IPS-NIHi11 (cell line): ENCODE measurements around the gene EVX1.

Experiments
- DNase-seq: peaks from one replicate; pipeline ENCODE4 v3.0.0; 2012; ENCODE audit warnings: mixed read lengths, low spot score

Gene EVX1

DNA sequence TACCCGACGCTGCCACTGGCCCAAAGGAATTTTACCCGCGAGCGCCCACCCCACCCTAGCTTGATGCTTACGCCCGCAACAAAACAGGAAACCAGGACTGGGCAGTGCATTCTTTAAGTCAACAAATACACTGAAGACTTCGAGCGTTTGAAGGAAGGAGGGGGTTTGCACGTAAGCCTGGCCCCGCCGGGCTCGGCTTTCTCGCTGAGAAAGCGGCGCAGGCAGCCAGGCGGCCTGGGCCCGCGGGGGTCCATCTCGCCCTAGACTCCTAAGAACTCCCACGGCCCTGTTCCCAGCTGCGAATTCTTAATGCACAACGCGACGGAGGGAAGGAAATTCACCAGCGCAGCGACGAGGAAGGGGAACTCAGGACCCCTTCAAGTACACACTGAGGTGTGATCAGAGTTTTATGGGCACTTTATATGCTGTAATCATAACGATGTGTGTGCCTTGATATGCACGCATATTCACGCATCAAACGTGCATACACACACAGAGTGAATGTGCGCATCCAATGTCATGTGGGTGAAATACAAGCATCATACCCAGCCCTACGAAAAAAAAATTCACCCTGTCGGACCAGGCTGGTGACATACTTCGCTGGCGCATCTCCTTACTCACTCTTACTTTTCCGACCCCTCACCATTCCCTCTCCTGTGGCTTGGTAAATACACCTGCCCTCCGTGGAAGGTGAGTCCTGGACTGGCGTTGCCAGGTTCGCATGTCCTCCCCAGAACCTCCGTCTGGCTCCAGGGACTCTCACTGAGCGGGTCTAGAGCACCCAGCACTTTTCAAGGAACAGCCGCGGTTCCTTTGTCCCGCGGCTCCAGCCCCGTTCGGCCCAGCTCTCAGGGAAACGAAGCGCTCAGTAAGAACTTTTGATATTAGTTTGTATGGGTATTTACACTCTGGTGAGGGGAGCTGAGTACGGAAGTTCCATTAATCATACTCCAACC, 37.0 kb upstream of the EVX1 start:
- no peak for DNase-seq

DNA sequence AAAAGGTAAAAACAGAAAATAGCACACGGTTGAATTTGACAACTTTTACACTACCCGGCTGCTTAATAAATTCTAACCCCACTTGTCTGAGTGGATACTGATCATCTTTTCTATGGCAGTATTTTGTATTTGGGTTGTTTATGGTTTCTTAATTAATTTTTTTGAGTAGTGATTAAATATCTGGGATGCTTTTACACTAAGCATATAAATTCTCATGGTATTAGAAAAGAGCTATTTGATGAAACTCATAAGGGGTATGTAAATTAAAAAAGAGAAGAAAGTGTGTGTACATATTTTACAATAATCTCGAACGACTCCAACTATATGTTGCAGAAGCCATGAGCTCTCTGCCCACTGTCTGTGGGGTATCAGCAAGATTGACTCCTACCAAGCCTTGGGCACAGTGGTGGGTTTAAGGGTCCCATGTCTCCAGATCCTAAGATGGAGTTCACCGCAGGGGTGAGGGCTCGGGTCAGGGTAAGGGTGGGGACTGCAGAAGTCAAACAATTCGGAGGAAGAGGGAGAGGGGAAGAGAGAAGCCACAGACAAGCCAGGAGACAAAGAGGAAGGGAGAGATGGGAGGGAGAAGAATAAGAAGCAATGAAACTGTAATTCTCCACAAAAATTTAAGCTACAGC, 35.1 kb upstream of the EVX1 start:
- no peak for DNase-seq

DNA sequence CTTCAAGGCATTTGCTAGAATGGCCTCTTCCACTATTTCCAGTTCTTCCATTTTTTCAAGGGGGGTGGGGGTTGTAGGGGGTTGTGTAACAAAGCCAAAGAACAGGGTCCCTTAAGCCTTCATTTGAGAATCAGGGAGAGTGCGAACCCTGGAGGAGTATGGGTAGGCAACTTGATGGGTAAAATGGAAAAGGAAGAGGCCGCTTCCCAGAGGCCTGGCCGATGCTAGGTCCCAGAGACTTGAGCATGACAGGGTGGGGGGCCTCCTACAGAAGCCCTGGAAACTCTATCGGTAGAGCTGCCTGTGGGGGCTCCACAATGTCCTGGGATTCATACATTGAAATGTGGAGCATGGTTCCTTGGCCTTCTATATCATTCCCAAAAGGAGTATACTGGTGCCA, 33.6 kb upstream of the EVX1 start:
- no peak for DNase-seq

DNA sequence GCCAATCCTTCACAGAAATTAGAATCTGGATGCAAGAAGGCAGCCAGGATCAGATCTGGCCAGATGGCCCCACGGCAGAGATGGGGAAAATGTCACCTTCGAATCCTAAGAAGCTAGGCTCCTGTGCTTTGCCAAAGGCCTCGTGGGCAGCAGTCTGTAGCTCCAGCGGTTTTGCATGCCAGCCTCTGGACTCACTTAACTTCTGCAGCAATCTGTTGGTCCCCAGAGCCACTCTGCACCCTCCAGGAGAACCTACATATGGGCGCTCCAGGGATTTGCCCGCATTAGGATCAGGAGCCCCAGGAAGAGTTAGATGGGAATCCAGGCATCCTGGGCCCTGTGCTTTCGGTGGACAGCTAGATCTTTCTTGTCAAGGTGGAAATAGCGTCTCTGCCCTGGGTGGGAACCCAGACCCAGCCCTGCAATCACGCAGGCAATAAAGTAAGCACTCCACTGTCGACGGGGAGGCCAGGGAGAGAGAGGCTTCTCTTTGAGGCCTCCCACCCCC, 32.6 kb upstream of the EVX1 start:
- no peak for DNase-seq

DNA sequence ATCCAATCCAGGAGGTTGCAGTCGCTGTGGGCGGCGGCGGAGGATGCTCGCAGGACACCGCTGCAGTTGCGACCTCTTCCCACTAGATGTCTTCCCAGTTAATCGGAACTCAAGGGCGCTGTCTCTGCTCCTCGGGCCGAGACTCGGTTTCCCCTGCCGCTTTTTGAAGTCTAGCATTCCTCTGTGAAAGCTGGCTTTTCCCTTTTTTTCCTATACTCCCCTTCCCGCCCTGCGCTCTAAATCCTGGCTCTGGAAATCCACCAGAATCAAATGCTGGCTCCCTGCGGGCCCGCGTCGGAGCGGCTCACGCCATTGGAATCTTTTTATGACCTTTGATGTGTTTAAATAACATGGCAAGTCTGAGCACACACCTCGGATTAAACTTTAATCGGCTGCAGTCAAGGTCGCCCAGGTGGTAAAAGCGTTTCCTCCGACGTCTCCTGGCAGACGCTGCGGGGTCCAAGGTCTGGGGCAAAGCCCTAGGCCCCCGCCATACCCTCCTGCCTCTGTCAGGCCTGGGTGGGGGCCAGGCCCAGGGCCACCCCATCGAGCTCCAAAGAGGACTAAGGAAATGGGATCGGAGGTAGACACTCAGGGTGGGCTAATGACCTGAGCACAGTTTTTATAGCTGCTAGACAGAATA, 32.0 kb upstream of the EVX1 start:
- peak; percentile 73 for DNase-seq

DNA sequence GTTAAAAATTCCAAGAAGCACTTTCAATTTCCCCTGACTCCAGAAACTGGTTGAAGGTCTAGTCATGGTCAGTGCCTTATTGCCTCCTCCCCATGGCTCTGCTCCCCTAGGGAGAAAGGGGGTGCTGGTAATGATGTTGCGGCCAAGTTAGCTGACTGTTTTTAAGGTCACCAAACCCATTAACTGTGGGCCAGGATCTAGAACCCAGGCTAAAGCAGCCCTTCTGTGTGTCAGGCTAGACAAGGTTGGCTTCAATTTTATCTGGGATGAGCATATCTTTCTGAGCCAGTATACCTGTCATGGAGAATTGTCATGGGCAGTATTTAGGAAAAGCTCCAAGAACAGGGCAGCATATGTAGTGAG, 31.5 kb upstream of the EVX1 start:
- DNase-seq, result no peak

DNA sequence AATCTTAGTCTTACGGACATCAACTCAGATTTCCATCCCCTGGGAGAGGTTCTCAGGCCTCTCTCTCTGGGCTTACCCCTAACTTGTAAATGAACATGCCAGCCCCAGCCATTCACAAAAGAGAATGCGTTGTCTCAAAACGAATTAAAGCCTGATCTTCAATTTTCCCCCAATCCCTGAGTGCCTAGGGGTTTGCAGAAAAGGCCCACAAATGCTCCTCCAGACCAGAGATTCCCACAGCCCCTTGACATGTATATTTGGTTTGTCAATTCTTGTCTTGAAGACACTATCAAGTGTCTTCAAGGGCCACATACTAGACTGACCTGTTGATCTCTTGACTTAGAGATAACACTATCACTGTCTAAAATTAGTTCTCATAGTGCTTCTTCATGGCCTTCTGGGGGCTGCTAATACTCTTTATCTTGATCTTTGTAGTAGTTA, 30.8 kb upstream of the EVX1 start:
- DNase-seq, result no peak

DNA sequence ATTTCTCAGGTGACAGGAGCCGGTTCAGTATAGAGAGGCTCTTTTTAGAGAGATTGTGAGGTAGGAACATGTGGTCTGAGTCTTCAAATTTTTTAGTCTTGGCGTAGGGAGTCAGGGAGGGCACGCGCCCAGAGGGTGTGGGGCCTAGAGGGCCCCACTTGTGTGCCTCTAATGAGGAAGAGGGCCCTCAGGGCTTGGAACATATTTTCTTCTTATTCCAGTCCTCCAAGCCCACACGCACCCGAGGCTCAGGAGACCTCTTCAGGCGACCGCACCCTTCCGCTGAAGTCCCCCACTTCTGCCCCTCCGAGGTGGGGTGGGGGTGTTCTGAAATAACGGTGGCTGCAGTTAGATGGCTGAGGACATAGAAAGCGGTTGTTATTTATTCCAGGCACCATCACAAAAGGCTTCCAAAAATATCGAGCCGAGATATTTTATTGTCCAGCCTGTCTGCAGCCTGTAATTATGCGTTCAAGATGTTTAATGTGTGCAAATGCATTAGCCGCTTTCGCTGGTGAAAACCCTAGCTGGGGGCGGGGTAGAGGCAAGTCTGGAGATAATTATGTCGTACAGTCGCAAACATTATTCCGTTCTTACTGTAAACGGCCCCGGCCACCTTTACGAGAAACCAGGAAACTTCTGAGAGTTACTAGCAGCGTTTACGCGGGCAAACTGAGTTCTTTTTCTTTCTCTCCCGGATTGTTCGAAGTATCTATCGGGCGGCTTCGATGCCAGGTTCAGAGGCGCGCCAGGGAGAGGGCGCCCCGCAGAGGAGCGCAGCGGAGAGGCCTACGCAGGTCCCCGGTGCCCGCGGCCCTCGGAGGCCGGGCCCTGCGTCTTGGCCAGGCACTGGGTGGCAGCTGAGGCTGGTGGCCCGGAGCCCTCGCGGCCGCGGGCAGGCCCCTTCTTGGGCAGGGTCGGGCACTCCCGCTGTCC, 29.8 kb upstream of the EVX1 start:
- no peak for DNase-seq

DNA sequence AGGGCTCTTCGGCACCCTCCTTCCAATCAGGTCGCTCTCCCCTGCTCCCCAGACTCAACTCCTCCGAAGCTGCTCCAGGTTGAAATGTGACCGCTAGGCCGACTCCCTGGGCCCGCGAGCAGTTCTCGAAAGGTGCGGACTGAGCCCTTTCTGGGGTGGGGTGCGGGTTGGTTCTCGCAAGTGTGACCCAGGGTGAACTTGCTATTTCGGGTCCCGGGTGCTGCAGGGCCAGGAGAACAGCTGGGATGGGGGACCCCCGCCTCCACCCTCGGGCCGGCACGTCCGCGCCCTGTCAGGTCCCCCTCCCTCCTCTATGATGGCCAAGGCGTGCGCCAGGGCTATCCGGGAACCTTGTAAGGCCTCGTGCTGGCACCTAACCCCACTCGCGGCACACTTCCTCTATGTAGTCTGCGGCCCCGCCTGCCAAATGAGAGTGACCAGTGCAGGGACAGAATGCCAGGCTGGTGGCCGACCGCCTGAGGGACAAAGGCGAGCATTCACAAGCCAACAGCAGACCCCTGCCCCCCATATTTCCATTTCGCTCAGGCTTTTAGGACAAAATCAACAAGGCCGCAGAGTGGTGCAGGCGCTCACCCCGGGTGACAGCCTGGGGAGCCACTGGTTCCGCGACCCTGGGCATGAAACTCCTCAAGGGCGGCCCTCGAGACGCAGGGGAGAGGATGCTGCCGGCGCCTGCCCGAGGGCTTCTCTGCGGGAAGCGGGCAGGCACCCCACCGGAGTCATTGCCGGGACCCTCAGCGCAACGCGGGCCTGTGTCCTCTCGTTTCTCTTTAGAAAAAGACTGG, 29.0 kb upstream of the EVX1 start:
- peak; percentile 27 for DNase-seq

DNA sequence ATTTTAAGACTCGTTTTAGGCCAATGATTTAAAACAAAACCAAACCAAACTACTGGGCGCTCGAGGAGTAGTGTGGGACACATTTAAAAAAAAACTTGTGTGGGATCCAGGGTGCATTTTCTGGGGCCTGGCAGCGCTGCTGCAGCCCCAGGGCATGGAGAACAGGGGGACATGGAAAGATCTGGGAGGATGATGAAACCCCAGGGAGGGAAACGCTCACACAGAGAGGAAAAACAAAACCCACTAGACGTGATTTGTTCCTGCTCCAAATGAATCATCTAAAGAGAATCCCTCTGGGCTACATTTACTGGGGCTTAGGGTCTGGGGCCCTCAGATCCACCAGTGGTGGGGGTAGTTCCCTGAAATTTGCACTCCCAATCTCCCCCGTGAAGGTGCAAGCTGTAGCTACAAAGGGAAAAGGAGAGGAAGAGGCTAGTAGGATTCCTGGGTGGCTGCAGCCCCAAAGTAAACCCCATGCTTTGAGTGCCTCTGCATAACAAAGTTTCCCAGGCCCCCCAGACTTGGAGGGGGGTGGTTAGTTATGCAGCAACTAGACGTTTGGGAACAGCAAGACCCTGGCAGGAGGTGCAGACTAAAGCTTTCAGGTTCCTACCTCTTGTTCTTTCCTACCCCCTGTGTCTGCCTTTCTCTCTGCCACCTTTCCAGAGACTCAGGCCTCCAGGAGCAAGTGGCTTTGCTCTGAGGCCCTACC, 28.2 kb upstream of the EVX1 start:
- no peak for DNase-seq

DNA sequence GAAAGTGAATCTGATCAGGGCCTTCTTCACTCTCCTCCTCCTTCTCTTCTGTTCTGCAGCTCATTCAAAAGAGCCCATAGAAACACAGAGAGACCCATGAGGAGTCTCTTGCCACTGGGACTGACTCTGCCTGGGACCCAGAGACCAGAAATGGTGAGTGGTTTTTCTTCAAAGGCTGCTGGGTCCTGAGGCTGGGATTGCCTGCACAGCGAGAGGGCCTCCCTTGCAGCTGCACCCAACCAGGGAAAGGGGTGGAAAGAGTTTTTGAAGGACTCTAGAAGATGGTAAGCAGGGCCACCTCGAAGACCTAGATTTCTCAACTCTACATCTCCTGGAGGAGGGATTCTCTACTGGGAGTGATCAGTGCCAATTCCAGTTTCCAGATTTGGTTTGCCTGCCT, 27.2 kb upstream of the EVX1 start:
- DNase-seq, result no peak

DNA sequence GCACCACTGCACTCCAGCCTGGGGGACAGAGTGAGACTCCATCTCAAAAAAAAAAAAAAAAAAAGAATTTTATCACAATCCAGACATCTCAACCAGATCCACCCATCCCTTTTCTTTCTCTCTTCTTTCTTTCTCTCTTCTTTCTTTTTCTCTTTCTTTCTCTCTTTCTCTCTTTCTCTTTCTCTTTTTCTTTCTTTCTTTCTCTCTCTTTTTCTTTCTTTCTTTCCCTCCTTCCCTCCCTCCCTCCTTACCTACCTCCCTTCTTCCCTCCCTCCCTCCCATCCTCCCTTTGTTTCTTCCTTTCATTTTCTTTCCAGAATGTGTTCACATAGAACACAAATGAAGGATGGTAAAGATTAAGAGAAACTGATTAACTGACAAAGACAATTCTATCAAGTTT, 24.7 kb upstream of the EVX1 start:
- no peak for DNase-seq

DNA sequence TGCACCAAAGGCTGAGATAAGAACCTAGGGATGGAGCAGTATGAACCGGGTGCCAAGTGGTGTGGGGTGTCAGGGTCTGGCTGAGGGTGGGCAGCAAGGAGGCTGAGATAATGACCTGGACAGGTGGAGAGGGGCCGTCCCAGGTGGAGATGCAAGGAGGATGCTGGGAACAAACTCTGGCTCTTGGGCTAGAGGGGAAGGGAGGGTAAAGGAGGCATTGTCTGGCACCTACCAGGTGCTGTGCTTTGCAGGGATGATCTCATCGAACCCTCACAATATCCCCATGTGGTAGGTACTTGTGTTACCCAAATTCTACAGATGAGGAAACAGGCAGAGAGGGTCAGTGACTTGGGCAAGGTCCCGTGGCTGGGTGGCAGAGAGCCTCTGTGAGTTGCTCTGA, 22.8 kb upstream of the EVX1 start:
- no peak for DNase-seq

DNA sequence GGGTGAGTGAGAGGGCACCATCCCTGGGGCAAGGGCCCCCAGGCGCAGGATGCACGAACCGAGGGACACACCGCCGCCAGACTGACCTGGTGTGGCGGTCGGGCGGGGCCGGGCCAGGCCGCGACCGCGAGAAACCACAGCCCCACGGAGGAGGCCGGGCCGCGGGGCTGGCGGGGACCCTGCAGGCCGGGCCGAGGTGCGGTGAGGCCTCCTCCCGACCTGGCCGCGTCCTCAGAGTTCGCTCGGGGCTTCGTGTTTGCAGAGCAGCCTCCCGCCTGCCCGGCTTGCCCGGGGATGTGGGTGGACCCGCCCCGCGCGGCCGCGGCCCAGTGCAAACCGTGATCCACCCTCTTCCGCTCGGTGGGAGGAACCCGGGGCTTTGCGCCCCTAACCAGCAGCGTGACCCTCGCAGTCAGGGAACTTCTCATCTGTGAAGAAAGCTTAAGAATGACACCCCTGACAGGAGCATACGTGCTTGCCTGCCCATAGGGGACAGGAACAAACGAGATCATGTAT, 22.1 kb upstream of the EVX1 start:
- no peak for DNase-seq

DNA sequence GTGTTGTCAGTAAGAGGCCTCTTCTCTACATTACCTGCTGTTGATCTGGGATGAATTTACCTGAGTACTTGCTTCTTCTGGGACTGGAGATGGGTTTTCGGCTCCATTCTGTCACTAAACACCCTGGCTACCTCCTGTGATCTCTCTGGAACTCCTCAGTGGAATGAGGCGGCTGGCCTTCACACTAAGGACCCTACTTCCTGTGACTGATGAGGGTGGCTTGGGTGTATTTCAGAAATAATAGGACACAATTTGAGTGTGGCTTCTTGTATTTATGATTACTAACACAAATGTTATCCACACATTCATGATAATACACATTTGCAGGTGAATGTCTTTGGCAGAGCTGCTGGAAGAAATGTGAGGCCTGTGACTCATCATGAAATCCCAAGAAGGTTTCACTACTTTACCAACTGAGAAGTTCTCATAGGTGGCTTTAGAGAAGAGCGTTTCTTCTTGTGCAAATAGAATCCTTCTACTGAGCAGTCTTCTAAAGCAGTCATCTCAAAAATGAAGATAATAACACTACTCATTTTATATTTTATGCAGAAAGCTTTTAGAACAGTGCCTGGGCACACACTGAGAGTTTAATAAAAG, 21.3 kb upstream of the EVX1 start:
- no peak for DNase-seq

DNA sequence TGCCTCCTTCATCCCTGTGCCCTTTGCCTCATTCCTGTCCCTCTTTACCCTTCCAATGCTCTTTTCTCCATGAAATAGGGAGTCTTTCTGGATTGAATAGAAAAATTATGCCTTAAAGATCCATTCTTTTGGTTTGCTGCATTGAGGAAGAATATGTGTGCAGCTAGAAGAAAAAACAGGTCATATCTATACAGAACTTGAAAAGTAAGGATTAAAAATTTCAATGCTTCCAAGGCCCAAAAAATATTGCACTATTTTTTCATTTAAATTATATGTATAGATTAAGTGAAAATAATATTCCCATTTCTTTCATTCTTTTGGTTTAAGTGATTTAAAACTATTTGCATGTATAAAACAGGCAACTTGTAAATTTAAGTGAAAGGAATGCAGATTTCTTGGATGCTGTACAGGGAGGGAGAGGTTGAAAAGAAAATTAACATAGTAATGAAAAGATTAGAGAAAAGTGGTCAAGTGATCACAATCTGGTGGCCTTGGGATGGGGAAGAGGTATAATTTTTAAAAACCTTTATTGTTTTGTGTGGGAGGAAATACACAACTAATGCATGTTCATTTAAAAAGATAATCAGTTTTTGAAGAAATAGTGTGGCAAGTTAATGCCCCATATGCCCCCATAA, 18.5 kb upstream of the EVX1 start:
- no peak for DNase-seq

DNA sequence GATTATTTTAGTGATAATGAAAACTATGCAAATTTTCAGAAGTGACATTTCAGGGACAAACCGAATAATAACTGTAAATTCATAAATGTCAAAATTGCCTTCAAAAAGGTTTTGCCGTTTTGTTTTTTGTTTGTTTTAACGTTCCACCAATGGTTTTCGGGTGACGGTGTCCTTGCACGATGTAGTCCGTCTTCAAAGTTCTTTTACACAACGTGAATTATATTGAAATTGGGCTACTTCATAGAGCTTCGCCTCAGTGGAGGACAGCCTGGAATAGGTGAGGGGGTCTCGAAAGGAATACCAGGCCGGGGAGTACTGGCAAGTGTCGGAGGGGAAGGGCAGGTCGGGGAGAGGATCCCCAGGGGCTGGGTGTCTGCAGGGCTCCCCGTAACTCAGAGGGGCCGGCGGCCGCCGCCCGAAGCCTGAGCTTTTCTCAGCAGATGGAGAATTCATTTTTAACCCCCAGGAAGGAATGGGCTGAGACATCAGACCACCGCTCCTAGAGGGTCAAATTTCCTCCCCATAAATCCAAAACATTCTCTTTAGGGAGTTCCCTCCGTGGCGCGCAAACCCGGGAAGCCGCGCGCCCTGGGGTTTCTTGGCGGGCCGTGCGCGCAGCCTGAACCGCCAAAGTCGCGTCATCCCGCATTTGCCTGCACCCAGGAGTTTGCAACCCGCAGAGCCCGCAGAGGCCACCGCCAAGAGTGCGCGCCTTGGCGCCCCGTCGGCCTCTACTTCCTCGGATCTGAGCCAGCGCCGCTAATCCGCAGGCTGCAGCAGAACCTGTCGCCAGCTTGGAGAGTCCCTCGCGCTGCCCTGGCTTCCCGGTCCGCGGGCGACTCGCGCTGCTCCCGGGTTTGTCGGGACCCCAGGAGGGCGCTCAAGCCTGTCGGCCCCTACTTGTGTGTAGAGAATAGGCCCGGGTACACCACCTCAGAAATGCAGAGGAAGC, 17.3 kb upstream of the EVX1 start:
- DNase-seq, result peak; percentile 62

DNA sequence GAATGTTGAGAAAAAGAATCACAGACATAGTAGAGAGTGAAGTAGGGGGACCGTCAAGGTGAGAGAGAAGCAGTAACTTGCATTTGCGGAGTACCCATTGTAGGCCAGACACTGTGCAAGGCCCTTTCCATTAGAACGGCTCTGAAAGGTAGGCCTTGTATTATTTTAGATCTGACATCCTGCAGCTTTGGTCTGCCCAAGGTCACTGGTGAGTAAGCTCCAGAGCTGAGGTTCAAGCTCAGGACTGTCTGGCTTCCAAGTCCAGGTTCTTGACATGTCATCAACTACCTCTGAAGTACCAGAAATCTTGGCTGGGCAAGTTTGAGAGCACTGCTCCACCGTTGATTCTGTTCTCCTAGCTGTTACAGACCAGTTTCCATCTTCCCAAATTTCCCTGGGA, 13.2 kb upstream of the EVX1 start:
- no peak for DNase-seq
